IMR-90 (cell line): ENCODE data around the gene MSX1.

Experiments
- BHLHE40 ChIP-seq: fragments of 150-350 bp; IDR thresholded peaks from 2 replicates; pipeline ENCODE4 v1.6.1; 2016; ENCODE audit warnings: mild to moderate bottlenecking, low read depth, low read length
- FOS ChIP-seq: fragments of 150-350 bp; IDR thresholded peaks from 2 replicates; pipeline ENCODE4 v1.6.1; 2016; ENCODE audit warnings: low read depth, low read length
- MXI1 ChIP-seq: IDR thresholded peaks from 2 replicates; pipeline ENCODE4 v1.6.1; 2012; ENCODE audit warnings: low read depth, mild to moderate bottlenecking, low read length, moderate library complexity, borderline replicate concordance
- NFE2L2 ChIP-seq: fragments of 150-350 bp; IDR thresholded peaks from 2 replicates; pipeline ENCODE4 v1.6.1; 2016; ENCODE audit warnings: low read depth, mild to moderate bottlenecking, low read length
- POLR2A ChIP-seq: IDR thresholded peaks from 2 replicates; pipeline ENCODE4 v1.6.1; 2012; ENCODE audit warnings: mild to moderate bottlenecking, low read depth, low read length
- RAD21 ChIP-seq: IDR thresholded peaks from 2 replicates; pipeline ENCODE4 v1.6.1; 2012; ENCODE audit warnings: low read length, improper control_type of control experiment
- RFX5 ChIP-seq: IDR thresholded peaks from 2 replicates; pipeline ENCODE4 v1.8.0; 2012; ENCODE audit warnings: low read depth, mild to moderate bottlenecking, low read length, moderate library complexity
- TF ChIP-seq, protein P1 (sequence below): conservative IDR thresholded peaks from 2 replicates; pipeline ENCODE4 v1.5.1; 2012; ENCODE audit warnings: mild to moderate bottlenecking, low read depth, low read length, improper control_type of control experiment

DNA sequence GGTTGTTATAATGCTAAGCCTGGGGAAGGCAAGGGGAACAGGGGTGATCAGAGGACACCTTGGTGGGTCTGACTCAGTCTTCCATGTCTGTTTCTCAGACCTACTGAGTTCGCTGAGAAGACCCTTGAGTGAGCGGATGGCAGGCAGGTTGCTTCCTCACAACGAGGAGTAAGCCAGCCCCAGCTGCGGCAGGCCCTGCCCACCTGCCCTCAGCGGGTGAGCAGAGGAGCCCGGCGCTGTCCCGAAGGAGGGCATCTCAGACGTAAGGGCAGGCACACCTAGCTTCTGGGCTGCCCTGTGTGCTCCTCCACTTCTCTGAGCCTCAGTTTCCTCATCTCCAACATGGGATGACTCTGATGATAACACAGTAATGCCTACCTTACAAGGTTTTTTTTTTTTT lies 30.3 kb downstream of the MSX1 start:
- TF ChIP-seq, protein P1, sequence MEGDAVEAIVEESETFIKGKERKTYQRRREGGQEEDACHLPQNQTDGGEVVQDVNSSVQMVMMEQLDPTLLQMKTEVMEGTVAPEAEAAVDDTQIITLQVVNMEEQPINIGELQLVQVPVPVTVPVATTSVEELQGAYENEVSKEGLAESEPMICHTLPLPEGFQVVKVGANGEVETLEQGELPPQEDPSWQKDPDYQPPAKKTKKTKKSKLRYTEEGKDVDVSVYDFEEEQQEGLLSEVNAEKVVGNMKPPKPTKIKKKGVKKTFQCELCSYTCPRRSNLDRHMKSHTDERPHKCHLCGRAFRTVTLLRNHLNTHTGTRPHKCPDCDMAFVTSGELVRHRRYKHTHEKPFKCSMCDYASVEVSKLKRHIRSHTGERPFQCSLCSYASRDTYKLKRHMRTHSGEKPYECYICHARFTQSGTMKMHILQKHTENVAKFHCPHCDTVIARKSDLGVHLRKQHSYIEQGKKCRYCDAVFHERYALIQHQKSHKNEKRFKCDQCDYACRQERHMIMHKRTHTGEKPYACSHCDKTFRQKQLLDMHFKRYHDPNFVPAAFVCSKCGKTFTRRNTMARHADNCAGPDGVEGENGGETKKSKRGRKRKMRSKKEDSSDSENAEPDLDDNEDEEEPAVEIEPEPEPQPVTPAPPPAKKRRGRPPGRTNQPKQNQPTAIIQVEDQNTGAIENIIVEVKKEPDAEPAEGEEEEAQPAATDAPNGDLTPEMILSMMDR, result no peak
- TF ChIP-seq POLR2A, result no peak
- TF ChIP-seq BHLHE40, result no peak
- no peak for TF ChIP-seq RFX5
- TF ChIP-seq NFE2L2, result no peak
- no peak for TF ChIP-seq RAD21
- no peak for TF ChIP-seq FOS
- no peak for TF ChIP-seq MXI1
